Thyroid gland (tissue), 4 donors: ENCODE measurements around the gene EHD2. TPM values are rescaled to one million over a fixed set of nuclear protein-coding genes. Genes with fewer than 3 reads are reported as not detected.

ENCODE experiments used
- DNase-seq, 2 donors: peaks; one replicate each; pipeline ENCODE4 v3.0.0-alpha.2; 2019
- H3K27ac ChIP-seq, 3 donors: fragments of 200-600 bp; sonication (generic); 1 replicate in 2 of 3; 2 replicates in 1 of 3; pipeline ENCODE4 v1.5.1; 2016 to 2019; ENCODE audit warnings: mild to moderate bottlenecking in 1 of 3, moderate library complexity in 1 of 3
- H3K27me3 ChIP-seq: fragments of 200-600 bp; sonication (generic); one replicate; pipeline ENCODE4 v1.5.1; 2019
- H3K36me3 ChIP-seq, 2 donors: fragments of 200-600 bp; sonication (generic); one replicate each; pipeline ENCODE4 v1.5.1; 2016 to 2019
- H3K4me1 ChIP-seq, 2 donors: fragments of 200-600 bp; sonication (generic); one replicate each; pipeline ENCODE4 v1.5.1; 2017 to 2019
- H3K4me3 ChIP-seq, 3 donors: fragments of 200-600 bp; sonication (generic); replicated peaks in 1 of 3; 1 replicate in 2 of 3; 2 replicates in 1 of 3; pipeline ENCODE4 v1.5.1; 2016; ENCODE audit warnings: mild to moderate bottlenecking in 1 of 3
- H3K9me3 ChIP-seq: fragments of 200-600 bp; sonication (generic); one replicate; pipeline ENCODE4 v1.5.1; 2017
- CTCF ChIP-seq, 6 experiments: fragments of 200-600 bp in 3 of 6; fragments of 450-650 bp in 3 of 6; sonication (generic) in 3 of 6; IDR thresholded peaks; one replicate each; pipeline ENCODE4 v1.5.1; 2016 to 2019; ENCODE audit warnings: antibody characterized with exemption in 6 of 6, mild to moderate bottlenecking in 2 of 6, inconsistent platforms in 1 of 6, moderate library complexity in 1 of 6
- POLR2A ChIP-seq, 2 donors: fragments of 450-650 bp; IDR thresholded peaks; one replicate each; pipeline ENCODE4 v1.6.1; 2017; ENCODE audit warnings: antibody characterized with exemption in 2 of 2, mild to moderate bottlenecking in 2 of 2, moderate library complexity in 1 of 2
- WGBS, 2 donors: methylation state at CpG; one replicate each; pipeline ENCODE4 v1.1.5; 2017; 5-methylcytosine and 5-hydroxymethylcytosine counted together
- intact Hi-C: fragments of 100-400 bp; cut with DNase I; formaldehyde crosslinking; loops from one replicate; pipeline ENCODE4 v1.15.1; 2023
- total RNA-seq, 4 donors: library from RNA; depleted of rRNA; stranded (reverse); fragments of >200 nt; gene quantifications; one replicate each; pipeline ENCODE4 v1.2.3, GENCODE V29; 2016

Gene EHD2
- total RNA-seq, 4 donors from 2014 or later, result 41.9 to 48.0 (median 44.3) TPM

GRCh38 chr19:47730521-47730889, 17.3 kb downstream of the EHD2 start:
- no peak for TF ChIP-seq POLR2A (IDR thresholded peaks at IDR 0.05)
- 91 to 95% methylated on average over 8 of the region's 8 CpGs for whole genome bisulfite sequencing, 2 donors
- no peaks in the 10 kb centered on the region for H3K9me3 ChIP-seq
- no peaks in the 10 kb centered on the region for H3K27me3 ChIP-seq
- no peak for DNase-seq
- peak overlapping the region; percentile 70 to 95 (median 82) for H3K27ac ChIP-seq
- H3K36me3 ChIP-seq, result peaks cover 0 to 6% of the 10 kb centered on the region in 2 donors
- H3K4me1 ChIP-seq, result peaks cover 14 to 24% of the 10 kb centered on the region in 2 donors
- intact Hi-C loops, result no loop called here
- no peak overlapping the region for H3K4me3 ChIP-seq

- DNase-seq, result no peak
- H3K4me3 ChIP-seq, result no peak overlapping the region
- intact Hi-C loops, result no loop called here
- no peaks in the 10 kb centered on the region for H3K27me3 ChIP-seq
- TF ChIP-seq POLR2A (IDR thresholded peaks at IDR 0.05) (no peak), CTCF (IDR thresholded peaks at IDR 0.05) (no peak)
- H3K36me3 ChIP-seq, result peaks cover 0 to 6% of the 10 kb centered on the region in 2 donors
- H3K4me1 ChIP-seq, result peaks cover 14 to 24% of the 10 kb centered on the region in 2 donors
- WGBS, 2 donors, result 94 to 96% methylated on average over 8 of the region's 8 CpGs
- peak overlapping the region in 1 of 3 donors; percentile 95 for H3K27ac ChIP-seq
- H3K9me3 ChIP-seq, result no peaks in the 10 kb centered on the region
Observed at GRCh38 chr19:47730910-47731309, 17.7 kb downstream of the EHD2 start.

GRCh38 chr19:47735131-47735530, 21.9 kb downstream of the EHD2 start:
- H3K4me3 ChIP-seq, result no peak overlapping the region
- intact Hi-C loops, result no loop called here
- no peak for TF ChIP-seq POLR2A (IDR thresholded peaks at IDR 0.05)
- no peak for TF ChIP-seq CTCF (IDR thresholded peaks at IDR 0.05)
- H3K9me3 ChIP-seq, result no peaks in the 10 kb centered on the region
- no peak overlapping the region for H3K27ac ChIP-seq
- no peaks in the 10 kb centered on the region for H3K27me3 ChIP-seq
- no peak for DNase-seq
- H3K4me1 ChIP-seq, result peaks cover 0 to 3% of the 10 kb centered on the region in 2 donors
- H3K36me3 ChIP-seq, result peaks cover 0 to 6% of the 10 kb centered on the region in 2 donors
- 83 to 90% methylated on average over 3 to 4 of the region's 4 CpGs for WGBS, 2 donors

- no peaks in the 10 kb centered on the region for H3K9me3 ChIP-seq
- H3K4me3 ChIP-seq, result no peak overlapping the region
- H3K27ac ChIP-seq, result no peak overlapping the region
- peaks cover 0 to 14% of the 10 kb centered on the region in 2 donors for H3K36me3 ChIP-seq
- no peak for DNase-seq
- TF ChIP-seq CTCF (IDR thresholded peaks at IDR 0.05), result no peak
- no peak for TF ChIP-seq POLR2A (IDR thresholded peaks at IDR 0.05)
- intact Hi-C loops, result no loop called here
- no peaks in the 10 kb centered on the region for H3K27me3 ChIP-seq
- H3K4me1 ChIP-seq, result peaks cover 13 to 23% of the 10 kb centered on the region in 2 donors
- WGBS, 2 donors, result 90 to 94% methylated on average over 43 to 45 of the region's 48 CpGs
Observed at GRCh38 chr19:47740866-47741519, 27.8 kb downstream of the EHD2 start.

GRCh38 chr19:47741544-47742140, 28.4 kb downstream of the EHD2 start:
- TF ChIP-seq CTCF (IDR thresholded peaks at IDR 0.05) (no peak), POLR2A (IDR thresholded peaks at IDR 0.05) (no peak)

More at GRCh38 chr19:47741544-47742140, 28.4 kb downstream of the EHD2 start:
- WGBS, 2 donors, result 86 to 90% methylated on average over 15 of the region's 15 CpGs
- Histone ChIP-seq H3K27ac (peak overlapping the region in 2 of 3 donors; percentile 99), H3K4me3 (no peak overlapping the region), H3K27me3 (no peaks in the 10 kb centered on the region), H3K36me3 (peaks cover 0 to 9% of the 10 kb centered on the region in 2 donors), H3K9me3 (no peaks in the 10 kb centered on the region), H3K4me1 (peaks cover 19 to 30% of the 10 kb centered on the region in 2 donors)
- no peak for DNase-seq
- intact Hi-C loops, result no loop called here
